Measurements from ENCODE around the gene AGBL3. TPM values are rescaled to one million over a fixed set of nuclear protein-coding genes. Genes with fewer than 3 reads are reported as not detected.

AGBL3 gene
- total RNA-seq, 4 donors from 2014 or later, result 0.41 to 2.6 (median 1.1) TPM; not detected in 1

DNA sequence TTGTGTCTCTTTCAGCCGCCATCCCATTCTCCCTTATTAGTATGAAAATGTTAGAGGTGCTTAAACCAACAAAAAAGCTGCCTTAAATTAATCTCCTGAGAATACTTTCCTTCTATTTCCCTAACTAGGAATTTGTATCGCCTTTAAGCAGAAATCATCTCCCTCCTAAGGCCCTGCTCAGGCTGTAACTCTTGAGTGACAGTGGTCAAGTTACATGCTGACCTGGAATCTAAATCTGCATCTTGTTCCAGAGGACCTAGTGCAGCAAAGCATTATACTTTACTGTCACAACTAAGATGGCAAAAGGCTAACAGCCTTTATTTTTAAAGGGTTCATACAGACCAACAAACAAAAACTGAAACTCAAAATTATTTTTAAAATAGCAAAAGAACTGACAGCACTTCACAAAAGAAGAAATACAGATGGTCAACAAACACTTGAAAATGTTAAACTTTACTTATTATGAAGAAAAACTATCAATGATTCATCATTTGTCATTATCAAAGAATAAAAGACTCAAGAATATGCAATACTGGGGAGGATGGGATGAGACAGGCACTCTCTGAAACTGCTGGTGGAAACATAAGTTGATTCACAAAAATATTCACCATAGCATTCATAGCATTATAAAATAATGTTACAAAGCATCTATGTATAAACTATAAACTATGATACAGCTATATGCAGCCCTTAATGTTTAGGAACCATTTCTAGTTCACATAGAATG lies 173.2 kb downstream of the AGBL3 start:
- DNase-seq, result no peak
- Histone ChIP-seq H3K27me3 (no peaks in the 10 kb centered on the region), H3K4me3 (no peak overlapping the region), H3K9me3 (peaks cover 8 to 9% of the 10 kb centered on the region in 2 donors), H3K27ac (peak overlapping the region; percentile 62 to 72 (median 65)), H3K4me1 (peaks cover 7 to 33% (median 18%) of the 10 kb centered on the region in 4 donors), H3K36me3 (no peaks in the 10 kb centered on the region)
- in situ Hi-C loops (cut with MboI; ENCODE audit: low pct_ligation_motif_present in 1 of 4, low pct_unique_long_range_greater_than_20kb in 1 of 4, low sequenced_read_pairs in 3 of 4), result loop anchor here in 3 of 4 donors (10.0 to 25.0 kb wide), 3 partner anchors 165 to 497 kb away; no protein-coding TSS in a partner anchor
- no peak for TF ChIP-seq POLR2AphosphoS5 (IDR thresholded peaks at IDR 0.05)
- no peak for TF ChIP-seq CTCF (IDR thresholded peaks at IDR 0.05)
- no peak for TF ChIP-seq EP300 (IDR thresholded peaks at IDR 0.05; ENCODE audit: low read depth)
- TF ChIP-seq POLR2A (IDR thresholded peaks at IDR 0.05), result no peak
- 87 to 94% methylated on average over 2 of the region's 2 CpGs for WGBS, 2 donors (ENCODE audit: low coverage in 1 of 2)
- intact Hi-C loops (cut with DNase I; ENCODE audit: low total_unique reads), result loop anchor here (10.0 kb wide), 1 partner anchor 475 kb away; no protein-coding TSS in a partner anchor

GRCh38 chr7:135160098-135160857 lies 174.0 kb downstream of the AGBL3 start:
- Histone ChIP-seq H3K27ac (peak overlapping the region; percentile 62 to 72 (median 65)), H3K36me3 (peaks cover 0 to under 1% (median 0%) of the 10 kb centered on the region in 4 donors), H3K4me3 (no peak overlapping the region), H3K27me3 (no peaks in the 10 kb centered on the region), H3K4me1 (peaks cover 7 to 33% (median 18%) of the 10 kb centered on the region in 4 donors), H3K9me3 (peaks cover 8 to 9% of the 10 kb centered on the region in 2 donors)
- in situ Hi-C loops (cut with MboI; ENCODE audit: low pct_ligation_motif_present in 1 of 4, low pct_unique_long_range_greater_than_20kb in 1 of 4, low sequenced_read_pairs in 3 of 4), result loop anchor here in 3 of 4 donors (10.0 to 25.0 kb wide), 3 partner anchors 165 to 498 kb away; no protein-coding TSS in a partner anchor
- 66 to 71% methylated on average over 4 to 5 of the region's 5 CpGs for WGBS, 2 donors (ENCODE audit: low coverage in 1 of 2)
- DNase-seq, result no peak
- intact Hi-C loops (cut with DNase I; ENCODE audit: low total_unique reads), result loop anchor here (10.0 kb wide), 1 partner anchor 475 kb away; no protein-coding TSS in a partner anchor
- TF ChIP-seq POLR2A (IDR thresholded peaks at IDR 0.05) (no peak), POLR2AphosphoS5 (IDR thresholded peaks at IDR 0.05) (no peak), EP300 (IDR thresholded peaks at IDR 0.05; ENCODE audit: low read depth) (no peak), CTCF (IDR thresholded peaks at IDR 0.05) (no peak)

DNA sequence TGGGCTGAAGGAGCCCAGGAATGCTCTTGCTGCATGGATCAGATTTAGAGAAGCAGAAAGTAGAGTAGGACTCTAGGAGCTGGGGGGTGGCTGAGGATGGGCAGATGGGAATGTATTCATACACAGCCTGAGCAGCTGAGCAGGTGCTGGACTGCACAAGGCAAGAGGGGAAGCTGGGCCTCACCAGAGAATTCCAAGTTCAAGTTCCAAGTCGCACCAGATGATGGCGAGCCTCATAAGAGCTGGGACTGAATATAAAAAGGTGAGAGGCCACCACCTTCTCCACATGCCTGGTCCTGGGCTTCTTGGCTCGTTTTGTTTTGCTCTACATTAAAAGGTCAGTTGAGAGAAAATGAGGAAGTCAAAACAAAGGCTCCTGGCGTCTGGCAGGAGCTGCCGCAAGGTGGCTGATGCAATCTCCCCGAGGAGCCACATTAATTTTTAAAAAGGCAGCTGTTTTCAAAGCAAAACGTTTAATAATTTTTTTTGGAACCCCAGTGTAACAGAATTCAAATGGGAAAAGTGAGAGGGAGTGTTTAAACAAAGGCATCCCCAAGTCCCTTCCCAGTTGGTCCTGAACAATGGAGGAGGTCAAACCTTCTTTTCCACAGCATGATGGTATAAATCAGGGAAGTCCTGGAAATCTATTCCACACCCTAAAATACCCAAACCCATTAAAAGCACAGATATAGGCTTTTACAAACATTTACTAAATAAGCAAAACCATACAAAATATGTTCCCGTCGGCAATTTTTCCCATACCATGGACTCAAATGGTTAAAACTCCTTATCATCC lies 174.7 kb downstream of the AGBL3 start:
- TF ChIP-seq POLR2A (IDR thresholded peaks at IDR 0.05), result no peak
- no peak for TF ChIP-seq EP300 (IDR thresholded peaks at IDR 0.05; ENCODE audit: low read depth)
- TF ChIP-seq CTCF (IDR thresholded peaks at IDR 0.05), result no peak
- no peak for TF ChIP-seq POLR2AphosphoS5 (IDR thresholded peaks at IDR 0.05)
- DNase-seq, result no peak
- Histone ChIP-seq H3K9me3 (peaks cover 5 to 6% of the 10 kb centered on the region in 2 donors), H3K36me3 (peaks cover 0 to 8% (median 0%) of the 10 kb centered on the region in 4 donors), H3K4me1 (peaks cover 7 to 33% (median 18%) of the 10 kb centered on the region in 4 donors), H3K4me3 (no peak overlapping the region), H3K27me3 (no peaks in the 10 kb centered on the region), H3K27ac (peak overlapping the region; percentile 62 to 72 (median 65))
- WGBS, 2 donors (ENCODE audit: low coverage in 1 of 2), result 63 to 66% methylated on average over 9 of the region's 9 CpGs
- intact Hi-C loops (cut with DNase I; ENCODE audit: low total_unique reads) (loop anchor here (10.0 kb wide), 1 partner anchor 476 kb away; no protein-coding TSS in a partner anchor), in situ Hi-C loops (cut with MboI; ENCODE audit: low pct_ligation_motif_present in 1 of 4, low pct_unique_long_range_greater_than_20kb in 1 of 4, low sequenced_read_pairs in 3 of 4) (loop anchor here in 3 of 4 donors (10.0 to 25.0 kb wide), 3 partner anchors 166 to 499 kb away; no protein-coding TSS in a partner anchor)

Data from transverse colon (tissue), 4 donors.